GM19043 (cell line): ENCODE measurements around the gene TMC8.
"Not testable (repeated sequence)": the region's sequence is repeated elsewhere in the genome, so short reads cannot be mapped to it uniquely, and the experiment has no call there.

ENCODE experiments used
- ATAC-seq: cut with Tn5 transposase; IDR thresholded peaks from one replicate; pipeline ENCODE4 v1.9.1; 2021; ENCODE audit warnings: low read depth; ENCODE audit not compliant: unreplicated experiment

Gene TMC8, protein sequence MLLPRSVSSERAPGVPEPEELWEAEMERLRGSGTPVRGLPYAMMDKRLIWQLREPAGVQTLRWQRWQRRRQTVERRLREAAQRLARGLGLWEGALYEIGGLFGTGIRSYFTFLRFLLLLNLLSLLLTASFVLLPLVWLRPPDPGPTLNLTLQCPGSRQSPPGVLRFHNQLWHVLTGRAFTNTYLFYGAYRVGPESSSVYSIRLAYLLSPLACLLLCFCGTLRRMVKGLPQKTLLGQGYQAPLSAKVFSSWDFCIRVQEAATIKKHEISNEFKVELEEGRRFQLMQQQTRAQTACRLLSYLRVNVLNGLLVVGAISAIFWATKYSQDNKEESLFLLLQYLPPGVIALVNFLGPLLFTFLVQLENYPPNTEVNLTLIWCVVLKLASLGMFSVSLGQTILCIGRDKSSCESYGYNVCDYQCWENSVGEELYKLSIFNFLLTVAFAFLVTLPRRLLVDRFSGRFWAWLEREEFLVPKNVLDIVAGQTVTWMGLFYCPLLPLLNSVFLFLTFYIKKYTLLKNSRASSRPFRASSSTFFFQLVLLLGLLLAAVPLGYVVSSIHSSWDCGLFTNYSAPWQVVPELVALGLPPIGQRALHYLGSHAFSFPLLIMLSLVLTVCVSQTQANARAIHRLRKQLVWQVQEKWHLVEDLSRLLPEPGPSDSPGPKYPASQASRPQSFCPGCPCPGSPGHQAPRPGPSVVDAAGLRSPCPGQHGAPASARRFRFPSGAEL

GRCh38 chr17:78130437-78131101, at the start of gene TMC8:
TMC8 (plus strand) TSS chr17:78130771; CDS start chr17:78131589, 818 bp downstream.
- ATAC-seq: no peak

- no peak for ATAC-seq
Measured at GRCh38 chr17:78081551-78081950, 49.0 kb upstream of the TMC8 start.

DNA sequence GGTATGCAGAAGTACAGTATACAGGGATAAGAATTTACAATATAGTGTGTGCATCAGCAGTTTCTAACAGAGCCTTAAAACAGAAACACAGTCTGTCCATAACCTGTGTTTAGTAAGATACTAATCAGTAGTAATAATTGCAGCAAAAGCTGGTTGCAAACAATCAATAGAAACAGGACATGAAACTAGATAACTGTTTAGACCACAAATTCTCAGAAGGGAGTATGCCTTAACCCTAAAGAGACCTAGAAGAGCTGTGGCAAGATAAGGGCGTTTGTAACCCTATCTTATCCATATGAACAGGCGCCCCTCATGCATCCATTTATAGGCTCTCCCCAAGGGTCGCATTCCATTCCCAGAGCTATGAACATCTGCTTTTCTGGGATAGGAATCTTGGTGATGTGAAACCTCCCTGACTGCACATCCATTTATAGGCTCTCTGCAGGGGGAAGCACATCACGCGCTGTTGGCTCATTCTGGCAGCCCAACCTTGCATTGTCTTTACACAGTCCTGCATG, 48.2 kb upstream of the TMC8 start:
- not testable (repeated sequence) for ATAC-seq

DNA sequence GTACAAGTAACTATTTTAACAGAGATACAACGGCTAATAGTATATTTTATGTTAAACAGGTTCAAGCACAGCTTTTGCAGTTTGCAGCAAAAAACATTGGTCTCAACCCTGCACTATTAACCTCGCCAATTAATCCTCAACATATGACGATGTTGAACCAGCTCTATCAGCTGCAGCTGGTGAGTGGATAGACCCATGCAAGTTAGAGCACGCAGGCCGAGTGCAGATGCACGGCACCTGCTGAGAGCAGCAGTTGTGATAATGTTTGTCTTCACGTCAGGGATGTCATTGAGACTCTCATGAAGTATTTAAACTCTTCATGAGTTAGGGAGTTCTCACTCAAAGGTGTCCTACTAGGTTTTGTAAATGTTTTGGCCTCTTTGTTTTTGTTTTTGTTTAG, 47.6 kb upstream of the TMC8 start:
- ATAC-seq: no peak

DNA sequence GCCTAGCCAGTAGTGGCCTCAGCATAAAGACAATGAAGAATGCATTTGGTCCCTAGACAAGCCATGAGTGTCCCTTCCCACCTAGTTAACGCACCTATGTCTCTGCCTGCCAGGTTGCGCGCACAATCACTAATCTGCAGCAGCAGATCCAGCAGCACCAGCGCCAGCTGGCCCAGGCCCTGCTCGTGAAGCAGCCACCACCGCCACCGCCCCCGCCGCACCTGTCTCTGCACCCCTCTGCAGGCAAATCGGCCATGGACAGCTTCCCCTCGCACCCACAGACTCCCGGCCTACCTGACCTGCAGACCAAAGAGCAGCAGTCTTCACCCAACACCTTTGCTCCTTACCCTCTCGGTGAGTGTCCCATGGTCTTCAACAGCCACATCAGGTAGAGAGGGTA, 43.8 kb upstream of the TMC8 start:
- ATAC-seq: no peak

DNA sequence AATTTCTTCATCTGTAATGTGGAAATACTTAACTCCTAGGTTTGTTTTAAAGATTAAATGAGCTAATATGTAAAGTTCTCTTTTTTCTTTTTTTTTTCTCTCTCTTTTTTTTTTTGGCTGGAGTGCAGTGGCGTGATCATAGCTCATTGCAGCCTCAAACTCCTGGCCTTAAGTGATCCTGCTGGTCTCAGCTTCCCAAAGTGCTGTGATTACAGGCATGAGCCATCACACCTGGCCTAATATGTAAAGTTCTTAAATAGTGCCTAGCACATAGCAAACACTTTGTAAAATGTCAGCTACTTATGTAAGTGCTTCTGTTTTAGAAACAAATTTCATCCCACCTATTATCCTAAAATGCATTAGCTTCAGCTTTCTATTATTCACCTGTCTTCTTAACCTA, 42.0 kb upstream of the TMC8 start:
- no peak for ATAC-seq

- ATAC-seq: no peak
Measured at GRCh38 chr17:78089576-78090281, 40.8 kb upstream of the TMC8 start.

- no peak for ATAC-seq
Measured at GRCh38 chr17:78092794-78093324, 37.7 kb upstream of the TMC8 start.

DNA sequence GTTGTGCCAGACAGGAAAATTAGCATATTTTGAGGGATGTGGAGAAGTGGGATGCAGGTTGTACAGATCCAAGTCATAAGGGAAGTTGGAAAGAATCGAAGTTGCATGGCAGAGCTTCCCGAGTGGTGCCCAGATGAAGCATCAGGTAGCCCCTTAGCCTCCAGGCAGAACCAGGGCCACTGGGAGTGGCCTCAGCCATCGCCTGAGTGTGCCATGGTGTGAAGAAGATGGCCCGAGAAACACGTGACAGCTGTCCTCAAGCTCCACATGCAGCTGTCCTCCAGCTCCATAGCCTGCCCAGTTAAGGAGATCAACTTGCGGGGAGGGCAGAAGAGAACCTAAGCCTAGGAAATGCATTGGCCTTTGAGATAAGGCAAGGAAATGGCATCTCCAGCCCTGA, 35.5 kb upstream of the TMC8 start:
- no peak for ATAC-seq

GRCh38 chr17:78096093-78096492, 34.5 kb upstream of the TMC8 start:
- ATAC-seq: no peak

- no peak for ATAC-seq
Measured at GRCh38 chr17:78101112-78101511, 29.5 kb upstream of the TMC8 start.

GRCh38 chr17:78101542-78101941, 29.0 kb upstream of the TMC8 start:
- no peak for ATAC-seq

GRCh38 chr17:78103311-78103710, 27.3 kb upstream of the TMC8 start:
- ATAC-seq: no peak

- no peak for ATAC-seq
Measured at GRCh38 chr17:78104540-78104941, 26.0 kb upstream of the TMC8 start.

DNA sequence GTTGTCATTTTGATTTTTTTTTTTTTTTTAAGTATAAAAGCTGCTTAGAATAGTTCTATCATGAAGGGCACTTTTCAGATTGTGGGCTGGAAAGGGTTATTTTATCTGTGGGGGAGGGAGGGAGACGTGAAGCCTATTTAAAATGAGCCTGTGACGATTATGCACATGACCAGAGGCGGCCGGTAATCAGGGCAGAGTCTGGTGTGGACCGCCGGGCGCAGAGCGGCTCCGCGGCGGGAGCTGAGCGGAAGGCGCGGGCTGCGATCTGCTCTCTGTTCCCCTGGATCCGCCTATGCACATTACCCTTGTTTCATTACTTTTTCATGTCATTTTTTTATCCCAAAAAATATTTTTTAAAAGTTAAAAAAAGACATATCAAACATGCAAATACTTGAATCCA, 25.5 kb upstream of the TMC8 start:
- no peak for ATAC-seq

GRCh38 chr17:78105551-78105950, 25.0 kb upstream of the TMC8 start:
- ATAC-seq: no peak

DNA sequence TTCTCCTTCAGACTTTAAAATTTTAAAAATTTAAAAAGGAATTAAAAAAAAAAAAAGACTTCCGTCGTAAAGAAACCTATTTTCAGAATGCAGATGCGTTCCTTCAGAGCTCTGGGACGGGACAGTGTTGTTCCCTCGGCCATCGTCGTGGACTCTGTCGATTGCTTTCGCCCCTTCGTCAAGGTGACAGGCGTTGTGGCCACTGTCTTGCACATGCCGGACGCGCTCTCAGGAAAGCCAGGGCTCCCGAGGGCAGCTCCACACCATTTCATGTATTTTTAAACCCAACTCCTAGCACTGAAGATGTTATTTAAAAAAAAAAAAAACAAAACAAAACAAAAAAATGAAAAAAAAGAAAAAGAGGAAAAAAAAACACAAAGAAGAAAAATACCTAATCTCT, 24.4 kb upstream of the TMC8 start:
- no peak for ATAC-seq

DNA sequence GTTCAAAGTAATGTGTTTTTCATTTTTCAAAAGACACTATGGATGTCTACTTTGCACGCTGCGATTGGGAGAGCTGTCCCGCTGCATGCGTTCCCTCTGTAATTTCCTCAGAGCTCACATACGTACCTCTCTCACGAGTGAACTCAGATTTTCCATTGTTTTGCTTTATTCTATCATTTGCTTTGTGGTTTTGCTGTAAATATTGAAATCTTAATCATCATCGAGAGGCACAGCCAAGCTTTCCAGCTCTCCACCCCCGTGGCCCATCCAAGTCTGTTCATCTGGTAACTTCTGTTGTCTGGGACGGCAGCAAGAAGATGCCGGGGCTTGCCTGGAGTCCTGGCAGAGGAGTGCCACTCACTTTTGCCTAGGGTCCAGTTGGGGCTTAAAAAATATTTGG, 23.1 kb upstream of the TMC8 start:
- no peak for ATAC-seq

GRCh38 chr17:78107976-78108725, 22.4 kb upstream of the TMC8 start:
- ATAC-seq: no peak
